Activated CD8-positive, alpha-beta T cell treated with anti-CD3 and anti-CD28 coated beads for 36 hours (primary cell): Measurements from ENCODE around the gene FMNL2. TPM values are rescaled to one million over a fixed set of nuclear protein-coding genes. Genes with fewer than 3 reads are reported as not detected.

Experiments
- ATAC-seq: fragments of 200-7000 bp; cut with Tn5 transposase; one replicate; pipeline ENCODE4 v1.10.0; 2021; ENCODE audit warnings: mild to moderate bottlenecking, moderate library complexity
- CTCF ChIA-PET: fragments of 350-600 bp; sonication (Branson Sonifier 250); formaldehyde crosslinking; loops from one replicate; lab custom pipeline; 2021; ENCODE audit warnings: antibody characterized with exemption; lab: Charles Lee
- POLR2A ChIA-PET: fragments of 350-600 bp; sonication (Branson Sonifier 250); formaldehyde crosslinking; loops from one replicate; lab custom pipeline; 2021; ENCODE audit warnings: antibody characterized with exemption; lab: Charles Lee
- DNase-seq: peaks from one replicate; pipeline ENCODE4 v3.0.0-alpha.2; 2020
- H3K27ac Mint-ChIP-seq: one replicate; pipeline ENCODE4 v1.8.0; 2021; ENCODE audit warnings: mild to moderate bottlenecking, mixed read lengths
- H3K27me3 Mint-ChIP-seq: one replicate; pipeline ENCODE4 v1.8.0; 2021; ENCODE audit warnings: mixed read lengths
- H3K36me3 Mint-ChIP-seq: one replicate; pipeline ENCODE4 v1.8.0; 2021; ENCODE audit warnings: low read depth, mixed read lengths
- H3K4me1 Mint-ChIP-seq: one replicate; pipeline ENCODE4 v1.8.0; 2021; ENCODE audit warnings: low read depth, mixed read lengths
- H3K4me3 Mint-ChIP-seq: one replicate; pipeline ENCODE4 v1.8.0; 2021; ENCODE audit warnings: mild to moderate bottlenecking, moderate library complexity, mixed read lengths
- H3K9me3 Mint-ChIP-seq: one replicate; pipeline ENCODE4 v1.8.0; 2021; ENCODE audit warnings: mixed read lengths
- CTCF ChIP-seq: fragments of 200-600 bp; IDR thresholded peaks from one replicate; pipeline ENCODE4 v1.8.0; 2022; ENCODE audit warnings: antibody characterized with exemption, mild to moderate bottlenecking
- intact Hi-C: fragments of 100-400 bp; cut with micrococcal nuclease; formaldehyde crosslinking; loops from one replicate; pipeline ENCODE4 v1.10.0; 2022
- total RNA-seq, 2 experiments: library from RNA; stranded (reverse); gene quantifications; one replicate each; pipeline ENCODE4 v1.2.3, GENCODE V29; 2021

The FMNL2 gene
- total RNA-seq, 2 experiments from 2014 or later, result 1.1 TPM

GRCh38 chr2:152500772-152501171 lies 165.8 kb downstream of the FMNL2 start:
- CTCF ChIA-PET, result no interaction called here
- peaks cover 7% of the 10 kb centered on the region for H3K27me3 Mint-ChIP-seq
- H3K4me3 Mint-ChIP-seq, result no peak overlapping the region
- intact Hi-C loops, result no loop called here
- no peaks in the 10 kb centered on the region for H3K4me1 Mint-ChIP-seq
- TF ChIP-seq CTCF, result no peak
- H3K27ac Mint-ChIP-seq, result no peak overlapping the region
- no peaks in the 10 kb centered on the region for H3K9me3 Mint-ChIP-seq
- DNase-seq (no peak), ATAC-seq (no peak)
- no peaks in the 10 kb centered on the region for H3K36me3 Mint-ChIP-seq
- POLR2A ChIA-PET, result no interaction called here

- Mint-ChIP-seq H3K4me1 (no peaks in the 10 kb centered on the region), H3K9me3 (no peaks in the 10 kb centered on the region), H3K4me3 (no peak overlapping the region), H3K27me3 (peaks cover 6% of the 10 kb centered on the region), H3K36me3 (no peaks in the 10 kb centered on the region), H3K27ac (no peak overlapping the region)
- ChIA-PET CTCF (no interaction called here), POLR2A (no interaction called here)
- intact Hi-C loops, result no loop called here
- DNase-seq (no peak), ATAC-seq (no peak)
- TF ChIP-seq CTCF, result no peak
Measured at GRCh38 chr2:152501666-152502065, 166.7 kb downstream of the FMNL2 start.

- CTCF ChIA-PET, result no interaction called here
- Mint-ChIP-seq H3K4me3 (no peak overlapping the region), H3K27me3 (peaks cover 3% of the 10 kb centered on the region), H3K27ac (no peak overlapping the region), H3K9me3 (no peaks in the 10 kb centered on the region), H3K36me3 (no peaks in the 10 kb centered on the region), H3K4me1 (no peaks in the 10 kb centered on the region)
- POLR2A ChIA-PET, result no interaction called here
- no peak for TF ChIP-seq CTCF
- DNase-seq (no peak), ATAC-seq (no peak)
- intact Hi-C loops, result no loop called here
Measured at GRCh38 chr2:152504618-152505017, 169.6 kb downstream of the FMNL2 start.

- Mint-ChIP-seq H3K27me3 (peaks cover 1% of the 10 kb centered on the region), H3K27ac (no peak overlapping the region), H3K9me3 (no peaks in the 10 kb centered on the region), H3K36me3 (no peaks in the 10 kb centered on the region), H3K4me3 (no peak overlapping the region), H3K4me1 (no peaks in the 10 kb centered on the region)
- TF ChIP-seq CTCF, result no peak
- CTCF ChIA-PET, result no interaction called here
- intact Hi-C loops, result no loop called here
- ATAC-seq (no peak), DNase-seq (no peak)
- POLR2A ChIA-PET, result no interaction called here
Measured at GRCh38 chr2:152505495-152505906, 170.5 kb downstream of the FMNL2 start.

- H3K27ac Mint-ChIP-seq, result no peak overlapping the region
- ATAC-seq (no peak), DNase-seq (no peak)
- H3K4me3 Mint-ChIP-seq, result no peak overlapping the region
- ChIA-PET CTCF (no interaction called here), POLR2A (no interaction called here)
- no peaks in the 10 kb centered on the region for H3K36me3 Mint-ChIP-seq
- H3K4me1 Mint-ChIP-seq, result no peaks in the 10 kb centered on the region
- TF ChIP-seq CTCF, result no peak
- peaks cover 1% of the 10 kb centered on the region for H3K27me3 Mint-ChIP-seq
- intact Hi-C loops, result no loop called here
- no peaks in the 10 kb centered on the region for H3K9me3 Mint-ChIP-seq
Measured at GRCh38 chr2:152506843-152507242, 171.9 kb downstream of the FMNL2 start.
